ENCODE measurements around the gene INO80. TPM values are rescaled to one million over a fixed set of nuclear protein-coding genes. Genes with fewer than 3 reads are reported as not detected.

The INO80 gene
- total RNA-seq, 4 donors from 2014 or later, result 27.9 to 31.6 (median 28.4) TPM

DNA sequence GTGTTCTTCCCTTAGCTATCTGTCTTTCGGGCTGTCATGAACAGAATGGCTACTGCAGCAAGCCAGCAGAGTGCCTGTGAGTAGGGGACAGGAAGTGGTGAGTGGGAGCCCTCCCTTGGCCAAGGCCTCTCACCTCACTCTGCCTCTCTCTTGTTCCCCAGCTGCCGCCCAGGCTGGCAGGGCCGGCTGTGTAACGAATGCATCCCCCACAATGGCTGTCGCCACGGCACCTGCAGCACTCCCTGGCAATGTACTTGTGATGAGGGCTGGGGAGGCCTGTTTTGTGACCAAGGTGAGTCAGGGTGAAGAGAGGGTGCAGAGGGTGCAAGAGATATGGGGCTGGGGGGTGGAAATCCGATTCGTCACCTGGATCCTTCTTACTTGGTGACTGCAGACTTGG lies 183.9 kb downstream of the INO80 start:
- DNase-seq (ENCODE audit: low spot score) (no peak), ATAC-seq (ENCODE audit: low FRiP score) (no peak)
- TF ChIP-seq, protein P1, sequence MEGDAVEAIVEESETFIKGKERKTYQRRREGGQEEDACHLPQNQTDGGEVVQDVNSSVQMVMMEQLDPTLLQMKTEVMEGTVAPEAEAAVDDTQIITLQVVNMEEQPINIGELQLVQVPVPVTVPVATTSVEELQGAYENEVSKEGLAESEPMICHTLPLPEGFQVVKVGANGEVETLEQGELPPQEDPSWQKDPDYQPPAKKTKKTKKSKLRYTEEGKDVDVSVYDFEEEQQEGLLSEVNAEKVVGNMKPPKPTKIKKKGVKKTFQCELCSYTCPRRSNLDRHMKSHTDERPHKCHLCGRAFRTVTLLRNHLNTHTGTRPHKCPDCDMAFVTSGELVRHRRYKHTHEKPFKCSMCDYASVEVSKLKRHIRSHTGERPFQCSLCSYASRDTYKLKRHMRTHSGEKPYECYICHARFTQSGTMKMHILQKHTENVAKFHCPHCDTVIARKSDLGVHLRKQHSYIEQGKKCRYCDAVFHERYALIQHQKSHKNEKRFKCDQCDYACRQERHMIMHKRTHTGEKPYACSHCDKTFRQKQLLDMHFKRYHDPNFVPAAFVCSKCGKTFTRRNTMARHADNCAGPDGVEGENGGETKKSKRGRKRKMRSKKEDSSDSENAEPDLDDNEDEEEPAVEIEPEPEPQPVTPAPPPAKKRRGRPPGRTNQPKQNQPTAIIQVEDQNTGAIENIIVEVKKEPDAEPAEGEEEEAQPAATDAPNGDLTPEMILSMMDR (IDR thresholded peaks at IDR 0.05), result no peak

DNA sequence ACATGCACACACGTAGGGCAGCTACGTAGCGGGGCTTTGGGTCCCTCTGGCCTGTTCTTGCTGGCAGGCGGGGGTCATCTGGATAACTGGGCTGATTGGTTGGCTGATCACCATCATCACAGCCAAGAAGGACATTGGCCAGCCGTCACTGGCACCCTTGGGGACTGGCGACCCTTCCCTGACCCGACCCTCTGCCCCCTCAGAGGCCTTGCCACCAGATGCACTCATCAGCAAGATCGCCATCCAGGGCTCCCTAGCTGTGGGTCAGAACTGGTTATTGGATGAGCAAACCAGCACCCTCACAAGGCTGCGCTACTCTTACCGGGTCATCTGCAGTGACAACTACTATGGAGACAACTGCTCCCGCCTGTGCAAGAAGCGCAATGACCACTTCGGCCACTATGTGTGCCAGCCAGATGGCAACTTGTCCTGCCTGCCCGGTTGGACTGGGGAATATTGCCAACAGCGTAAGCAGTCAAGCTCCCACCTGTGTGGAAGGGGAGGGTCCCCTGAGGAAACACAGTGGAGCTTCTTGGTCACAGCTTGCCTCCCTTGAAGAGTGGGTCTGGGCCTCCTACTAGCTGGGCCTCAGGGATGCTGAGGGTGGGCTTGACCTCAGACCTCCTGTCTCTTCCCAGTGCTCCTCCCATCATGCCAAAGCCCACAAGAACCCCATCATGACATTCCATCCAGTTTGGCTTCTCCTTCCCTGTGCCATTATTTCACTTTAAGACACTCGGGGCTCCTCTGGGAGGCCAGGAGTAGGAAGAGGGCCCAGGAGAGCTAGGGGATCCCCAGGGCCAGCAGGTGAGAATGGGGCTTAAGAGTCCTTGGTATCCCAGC lies 184.6 kb downstream of the INO80 start:
- DNase-seq (ENCODE audit: low spot score) (no peak), ATAC-seq (ENCODE audit: low FRiP score) (no peak)
- TF ChIP-seq, protein P1 (IDR thresholded peaks at IDR 0.05), result no peak

DNA sequence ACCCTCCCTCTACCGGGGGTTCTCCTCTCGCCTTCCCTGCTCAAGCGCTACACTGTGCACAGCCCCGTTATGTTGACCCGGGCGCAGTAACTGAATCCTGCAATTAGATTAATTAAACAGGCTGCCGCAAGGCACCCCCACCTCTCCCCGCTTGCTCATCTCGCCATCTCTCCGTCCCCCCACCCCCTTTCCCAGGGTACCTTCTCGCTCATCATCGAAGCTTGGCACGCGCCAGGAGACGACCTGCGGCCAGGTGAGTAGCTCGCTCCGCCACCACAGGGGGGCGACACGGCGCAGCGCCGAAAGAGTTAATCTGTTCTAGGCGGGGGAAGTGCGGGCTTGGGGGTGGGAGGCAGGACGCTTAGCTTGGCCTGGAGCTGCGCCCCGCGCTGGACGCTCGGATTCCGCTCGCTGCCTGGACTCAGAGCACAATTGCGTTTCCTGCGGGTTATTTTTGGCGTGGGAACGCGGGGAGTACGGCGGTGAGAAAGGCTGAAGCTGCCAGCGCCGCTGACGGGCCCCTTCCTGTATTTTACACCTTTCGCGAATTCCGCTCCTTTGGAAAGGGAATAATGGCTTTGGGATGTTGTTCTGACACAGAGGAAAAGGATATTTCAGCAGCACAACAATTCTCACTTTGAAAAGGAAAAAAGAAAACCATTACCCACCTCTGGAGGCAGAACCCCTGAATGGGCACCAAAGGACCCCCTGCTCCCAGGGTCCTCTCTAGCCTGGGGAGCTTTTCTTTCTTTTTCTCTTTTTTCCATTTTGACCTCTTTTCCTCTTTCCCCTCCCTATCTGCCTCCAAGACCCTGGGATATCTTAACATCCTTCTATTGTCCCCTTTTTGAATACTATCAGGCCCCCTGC lies 185.4 kb downstream of the INO80 start:
- no peak for ATAC-seq (ENCODE audit: low FRiP score)
- TF ChIP-seq, protein P1 (IDR thresholded peaks at IDR 0.05), result peak in 1 of 3 donors; percentile 33
- no peak for DNase-seq (ENCODE audit: low spot score)

DNA sequence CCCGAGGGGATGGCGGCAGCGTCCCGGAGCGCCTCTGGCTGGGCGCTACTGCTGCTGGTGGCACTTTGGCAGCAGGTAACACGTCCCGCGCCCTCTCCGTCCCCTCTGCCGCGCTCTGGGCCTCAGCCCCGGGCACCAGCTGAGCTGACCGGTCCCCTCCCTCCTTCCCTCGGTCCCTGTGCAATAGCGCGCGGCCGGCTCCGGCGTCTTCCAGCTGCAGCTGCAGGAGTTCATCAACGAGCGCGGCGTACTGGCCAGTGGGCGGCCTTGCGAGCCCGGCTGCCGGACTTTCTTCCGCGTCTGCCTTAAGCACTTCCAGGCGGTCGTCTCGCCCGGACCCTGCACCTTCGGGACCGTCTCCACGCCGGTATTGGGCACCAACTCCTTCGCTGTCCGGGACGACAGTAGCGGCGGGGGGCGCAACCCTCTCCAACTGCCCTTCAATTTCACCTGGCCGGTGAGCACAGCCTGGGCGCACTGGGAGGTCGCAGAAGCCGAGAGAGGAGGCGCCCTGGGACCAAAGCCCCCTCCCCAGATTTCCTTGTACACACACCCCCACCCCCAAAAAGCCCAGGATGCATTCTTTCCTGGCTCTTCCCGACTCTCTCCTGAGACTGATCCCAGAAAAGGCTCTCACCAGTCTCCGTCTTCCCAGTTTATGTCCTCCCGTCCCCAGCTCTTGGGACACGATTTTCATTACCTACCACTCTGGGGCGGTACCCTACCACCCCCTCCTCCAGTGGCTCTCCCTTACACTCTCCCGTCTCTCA lies 186.2 kb downstream of the INO80 start:
- ATAC-seq (ENCODE audit: low FRiP score) (peak; percentile 27), DNase-seq (ENCODE audit: low spot score) (no peak)

More for the DNA sequence above, 186.2 kb downstream of the INO80 start:
- TF ChIP-seq, protein P1 (IDR thresholded peaks at IDR 0.05), result no peak

Small RNA genes within 50 kb of the gene (small RNA-seq; reads per million reads assigned to genes)
- not detected for gene ISCA1P4

Other genes starting within 250 kb of the INO80 start
- not detected for gene RHOV, start 242.0 kb downstream of the INO80 start, total RNA-seq
- 10 to 100 TPM; 25.2 to 32.9 (median 28.9) TPM for gene VPS18, start 221.8 kb downstream of the INO80 start, total RNA-seq
- 10 to 100 TPM in 2 of 4 donors, 1 to 10 TPM in 2; 5.8 to 27.6 (median 10.1) TPM for gene DLL4, start 186.9 kb downstream of the INO80 start, total RNA-seq
- 10 to 100 TPM in 2 of 4 donors, 1 to 10 TPM in 1, under 1 TPM in 1; 0.63 to 63.6 (median 13.4) TPM for gene CHAC1, start 162.8 kb downstream of the INO80 start, total RNA-seq
- not detected for gene EXD1, start 114.5 kb upstream of the INO80 start, total RNA-seq
- gene CHP1, start 115.0 kb upstream of the INO80 start, total RNA-seq, result 100 to 1,000 TPM; 172 to 320 (median 243) TPM
- gene OIP5, start 216.3 kb upstream of the INO80 start, total RNA-seq, result under 1 TPM in 2 of 4 donors, not detected in 2; 0.46 to 0.48 TPM
- gene NUSAP1, start 216.6 kb upstream of the INO80 start, total RNA-seq, result 10 to 100 TPM in 1 of 4 donors, 1 to 10 TPM in 1, under 1 TPM in 1, not detected in 1; 0.74 to 11.8 (median 3.2) TPM